GM12873 (cell line): ENCODE data around the gene RHCG.
A peak's percentile ranks its signal among the peaks of the same experiment; 100 is the strongest.

Source experiments
- CTCF ChIP-seq: IDR thresholded peaks from 2 replicates; pipeline ENCODE4 v1.5.1; 2012; ENCODE audit warnings: low read depth, mild to moderate bottlenecking, moderate library complexity, low read length, control low read depth; ENCODE audit not compliant: insufficient read depth; ENCODE audit errors: missing control alignments

Gene RHCG

GRCh38 chr15:89442155-89442554 lies 54.2 kb downstream of the RHCG start:
- TF ChIP-seq CTCF, result no peak

- no peak for TF ChIP-seq CTCF
Observed at GRCh38 chr15:89441295-89441812, 55.0 kb downstream of the RHCG start.

GRCh38 chr15:89439764-89440163 lies 56.6 kb downstream of the RHCG start:
- TF ChIP-seq CTCF, result no peak

GRCh38 chr15:89436560-89437311 lies 59.6 kb downstream of the RHCG start:
- TF ChIP-seq CTCF, result no peak

GRCh38 chr15:89435362-89435761 lies 61.0 kb downstream of the RHCG start:
- no peak for TF ChIP-seq CTCF

GRCh38 chr15:89433686-89434085 lies 62.7 kb downstream of the RHCG start:
- no peak for TF ChIP-seq CTCF

- peak; percentile 99 for TF ChIP-seq CTCF
Observed at GRCh38 chr15:89430530-89431341, 65.6 kb downstream of the RHCG start.
